Thyroid gland (tissue), 4 donors: Measurements from ENCODE around the gene PIGW.

Experiments used
- POLR2A ChIP-seq, 2 donors: fragments of 450-650 bp; IDR thresholded peaks; one replicate each; pipeline ENCODE4 v1.6.1; 2017; ENCODE audit warnings: antibody characterized with exemption in 2 of 2, mild to moderate bottlenecking in 2 of 2, moderate library complexity in 1 of 2
- TF ChIP-seq, protein P1 (sequence below), 6 experiments: fragments of 200-600 bp in 3 of 6; fragments of 450-650 bp in 3 of 6; sonication (generic) in 3 of 6; IDR thresholded peaks; one replicate each; pipeline ENCODE4 v1.5.1; 2016 to 2019; ENCODE audit warnings: antibody characterized with exemption in 6 of 6, mild to moderate bottlenecking in 2 of 6, inconsistent platforms in 1 of 6, moderate library complexity in 1 of 6

DNA sequence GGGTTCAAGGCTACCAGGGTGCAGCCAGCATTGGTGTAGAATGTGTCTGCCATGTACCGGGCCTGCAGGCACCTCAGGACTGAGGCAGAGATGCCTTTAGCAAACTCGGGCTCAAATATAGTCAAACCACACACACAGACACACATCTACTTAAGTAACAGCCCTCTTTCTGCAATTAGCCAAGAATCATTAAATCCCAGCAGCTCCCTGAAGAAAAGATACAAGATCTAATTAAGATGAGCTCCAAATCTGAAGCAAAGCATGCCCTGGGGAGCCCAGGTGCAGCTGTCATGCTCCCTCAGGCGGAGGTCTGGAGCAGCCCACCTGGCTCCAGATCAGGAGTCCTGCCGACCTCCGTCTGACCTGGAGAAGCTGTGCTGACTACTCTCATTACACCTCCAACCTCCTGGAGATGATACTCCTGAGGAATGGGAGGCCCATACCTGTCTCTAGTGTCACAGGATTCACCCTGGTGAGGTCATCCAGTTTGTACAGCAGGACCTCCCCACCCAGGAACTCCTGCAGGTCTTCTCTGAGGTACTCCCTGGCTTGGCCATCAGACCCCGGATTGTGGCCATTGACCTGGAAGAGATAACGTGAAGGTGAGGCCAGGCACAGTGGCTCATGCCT lies 7.1 kb upstream of the PIGW start:
- TF ChIP-seq, protein P1, sequence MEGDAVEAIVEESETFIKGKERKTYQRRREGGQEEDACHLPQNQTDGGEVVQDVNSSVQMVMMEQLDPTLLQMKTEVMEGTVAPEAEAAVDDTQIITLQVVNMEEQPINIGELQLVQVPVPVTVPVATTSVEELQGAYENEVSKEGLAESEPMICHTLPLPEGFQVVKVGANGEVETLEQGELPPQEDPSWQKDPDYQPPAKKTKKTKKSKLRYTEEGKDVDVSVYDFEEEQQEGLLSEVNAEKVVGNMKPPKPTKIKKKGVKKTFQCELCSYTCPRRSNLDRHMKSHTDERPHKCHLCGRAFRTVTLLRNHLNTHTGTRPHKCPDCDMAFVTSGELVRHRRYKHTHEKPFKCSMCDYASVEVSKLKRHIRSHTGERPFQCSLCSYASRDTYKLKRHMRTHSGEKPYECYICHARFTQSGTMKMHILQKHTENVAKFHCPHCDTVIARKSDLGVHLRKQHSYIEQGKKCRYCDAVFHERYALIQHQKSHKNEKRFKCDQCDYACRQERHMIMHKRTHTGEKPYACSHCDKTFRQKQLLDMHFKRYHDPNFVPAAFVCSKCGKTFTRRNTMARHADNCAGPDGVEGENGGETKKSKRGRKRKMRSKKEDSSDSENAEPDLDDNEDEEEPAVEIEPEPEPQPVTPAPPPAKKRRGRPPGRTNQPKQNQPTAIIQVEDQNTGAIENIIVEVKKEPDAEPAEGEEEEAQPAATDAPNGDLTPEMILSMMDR (IDR thresholded peaks at IDR 0.05): no peak
- no peak for TF ChIP-seq POLR2A (IDR thresholded peaks at IDR 0.05)
